ENCODE measurements around the gene PLCL1. TPM values are rescaled to one million over a fixed set of nuclear protein-coding genes. Genes with fewer than 3 reads are reported as not detected.

PLCL1 gene
- polyA plus RNA-seq, 1 of the 3 experiments (the other 2 are of a cell fraction) = 7.7 TPM

- ChIA-PET POLR2A (no interaction called here), CTCF (no interaction called here)
- no peaks in the 10 kb centered on the region for H3F3A ChIP-seq (replicated peaks; ENCODE audit: insufficient read depth)
- 83% methylated on average over 3 of the region's 3 CpGs for WGBS (ENCODE audit: low lambda C conversion rate)
- H3K9me3 ChIP-seq = no peaks in the 10 kb centered on the region
- H4K20me1 ChIP-seq (ENCODE audit: insufficient read depth) = no peaks in the 10 kb centered on the region; the same call in 1 of the 2 replicates
- peaks cover 4 to 15% of the 10 kb centered on the region in 2 experiments; a peak in 2 of 4 replicates for H3K4me1 ChIP-seq (ENCODE audit: control insufficient read depth in 1 of 2, insufficient read depth in 2 of 2, low read depth in 1 of 2, low read length in 1 of 2)
- peaks cover 0 to 4% of the 10 kb centered on the region in 2 experiments for H3K36me3 ChIP-seq (replicated peaks in 1 of 2; ENCODE audit: control insufficient read depth in 1 of 2, insufficient read depth in 2 of 2, low read length in 1 of 2)
- H3K9ac ChIP-seq = no peak overlapping the region
- DNase-seq = no peak
- no peaks in the 10 kb centered on the region; the same call in 1 of the 2 replicates for H3K79me2 ChIP-seq (ENCODE audit: insufficient read depth)
- no peaks in the 10 kb centered on the region for H3K27me3 ChIP-seq (ENCODE audit: insufficient read depth)
- H3K4me3 ChIP-seq (ENCODE audit: low read depth in 2 of 2, low read length in 1 of 2) = no peak overlapping the region
- no peaks in the 10 kb centered on the region for H3K9me2 ChIP-seq
- H2AFZ ChIP-seq (ENCODE audit: low read depth) = no peak overlapping the region
- TF ChIP-seq REST (IDR thresholded peaks at IDR 0.05; ENCODE audit: low read depth, low read length) (no peak), MXI1 (IDR thresholded peaks at IDR 0.05; ENCODE audit: low read depth, low read length) (no peak), GABPA (IDR thresholded peaks at IDR 0.05; ENCODE audit: low read depth) (no peak), SIN3A (IDR thresholded peaks at IDR 0.05; ENCODE audit: borderline replicate concordance, low read depth, low read length) (no peak), POLR2AphosphoS5 (IDR thresholded peaks at IDR 0.05; ENCODE audit: low read depth, low read length) (no peak), NRF1 (IDR thresholded peaks at IDR 0.05; ENCODE audit: low read depth, low read length) (no peak), RAD21 (IDR thresholded peaks at IDR 0.05; ENCODE audit: low read length) (no peak), NFIC (IDR thresholded peaks at IDR 0.05; ENCODE audit: borderline replicate concordance) (no peak), RFX5 (IDR thresholded peaks at IDR 0.05; ENCODE audit: low read length) (no peak), EZH2phosphoT487 (IDR thresholded peaks at IDR 0.05; ENCODE audit: borderline replicate concordance, low read depth) (no peak), FOXJ3 (CRISPR knock-in tag; IDR thresholded peaks at IDR 0.05) (no peak), ELF1 (IDR thresholded peaks at IDR 0.05) (no peak), FOXM1 (IDR thresholded peaks at IDR 0.05; ENCODE audit: low read depth) (no peak), TCF12 (IDR thresholded peaks at IDR 0.05) (no peak), EP300 (IDR thresholded peaks at IDR 0.05; ENCODE audit: borderline replicate concordance in 1 of 2, low read depth in 1 of 2, low read length in 1 of 2) (no peak)
- H3K4me2 ChIP-seq = no peak overlapping the region
- H3K27ac ChIP-seq (ENCODE audit: low read depth in 2 of 2, low read length in 1 of 2) = no peak overlapping the region
Measured at GRCh38 chr2:197998702-197999101, 194.3 kb downstream of the PLCL1 start.

DNA sequence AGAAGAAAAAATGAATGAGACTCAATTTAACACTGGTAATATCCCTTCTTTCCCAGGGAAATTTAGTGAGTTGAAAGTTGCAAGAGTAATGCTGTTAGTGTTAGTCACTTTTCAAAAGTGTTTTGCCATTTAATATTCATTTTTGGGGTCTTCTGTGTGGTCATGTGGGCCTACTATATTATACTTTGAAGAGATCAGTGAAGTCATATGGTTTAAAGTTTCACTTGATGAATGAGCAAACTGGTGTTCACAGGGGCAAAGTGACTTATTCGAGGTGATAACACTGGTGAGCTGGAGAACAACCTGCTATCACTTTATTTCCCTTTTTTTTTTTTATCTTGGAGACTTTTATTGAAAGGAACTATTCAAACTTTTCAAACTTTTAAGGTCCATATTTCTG is 196.0 kb downstream of the PLCL1 start:
- no peaks in the 10 kb centered on the region for H3K9me2 ChIP-seq
- H2AFZ ChIP-seq (ENCODE audit: low read depth) = no peak overlapping the region
- H3K9ac ChIP-seq = no peak overlapping the region
- no peaks in the 10 kb centered on the region; the same call in 1 of the 2 replicates for H4K20me1 ChIP-seq (ENCODE audit: insufficient read depth)
- H3K4me3 ChIP-seq (ENCODE audit: low read depth in 2 of 2, low read length in 1 of 2) = no peak overlapping the region
- no peak overlapping the region for H3K27ac ChIP-seq (ENCODE audit: low read depth in 2 of 2, low read length in 1 of 2)
- H3K79me2 ChIP-seq (ENCODE audit: insufficient read depth) = no peaks in the 10 kb centered on the region; the same call in 1 of the 2 replicates
- 44% methylated on average over 1 of the region's 1 CpG for WGBS (ENCODE audit: low lambda C conversion rate)
- H3K36me3 ChIP-seq (replicated peaks in 1 of 2; ENCODE audit: control insufficient read depth in 1 of 2, insufficient read depth in 2 of 2, low read length in 1 of 2) = no peaks in the 10 kb centered on the region
- ChIA-PET CTCF (no interaction called here), POLR2A (no interaction called here)
- DNase-seq = no peak
- TF ChIP-seq SIN3A (IDR thresholded peaks at IDR 0.05; ENCODE audit: borderline replicate concordance, low read depth, low read length) (no peak), EZH2phosphoT487 (IDR thresholded peaks at IDR 0.05; ENCODE audit: borderline replicate concordance, low read depth) (no peak), TEAD4 (IDR thresholded peaks at IDR 0.05; ENCODE audit: borderline replicate concordance, insufficient read depth) (no peak), FOSL2 (IDR thresholded peaks at IDR 0.05; ENCODE audit: borderline replicate concordance, low read depth) (no peak), EP300 (IDR thresholded peaks at IDR 0.05; ENCODE audit: borderline replicate concordance in 1 of 2, low read depth in 1 of 2, low read length in 1 of 2) (no peak)
- H3K27me3 ChIP-seq (ENCODE audit: insufficient read depth) = no peaks in the 10 kb centered on the region
- peaks cover 4 to 15% of the 10 kb centered on the region in 2 experiments; a peak in 2 of 4 replicates for H3K4me1 ChIP-seq (ENCODE audit: control insufficient read depth in 1 of 2, insufficient read depth in 2 of 2, low read depth in 1 of 2, low read length in 1 of 2)
- no peak overlapping the region for H3K4me2 ChIP-seq
- H3K9me3 ChIP-seq = no peaks in the 10 kb centered on the region
- H3F3A ChIP-seq (replicated peaks; ENCODE audit: insufficient read depth) = peaks cover 10% of the 10 kb centered on the region

All from SK-N-SH (cell line).